ENCODE results near the gene PPM1H.
"Not testable (repeated sequence)": the region's sequence is repeated elsewhere in the genome, so short reads cannot be mapped to it uniquely, and the experiment has no call there.

- TF ChIP-seq POLR2A (IDR thresholded peaks at IDR 0.05; ENCODE audit: low read length); GATA1 (IDR thresholded peaks at IDR 0.05; ENCODE audit: low read depth, low read length): not testable (repeated sequence)
These were observed 55.7 kb downstream of the PPM1H start for GRCh38 chr12:62879228-62879627.
